A673 (cell line): ENCODE results near the gene RAP1GAP2.

Source experiments
- CTCF ChIP-seq: fragments of 300-800, 200-600 bp; sonication (generic); conservative IDR thresholded peaks from 2 replicates; pipeline ENCODE4 v1.5.1; 2017; ENCODE audit warnings: low read depth, mild to moderate bottlenecking, antibody characterized with exemption, low read length, moderate library complexity, mixed read lengths
- EZH2 ChIP-seq: fragments of 200-600 bp; sonication (generic); IDR thresholded peaks from 2 replicates; pipeline ENCODE4 v1.6.1; 2017; ENCODE audit warnings: borderline replicate concordance, low read depth, mild to moderate bottlenecking, mixed read lengths, antibody characterized with exemption, low read length; ENCODE audit not compliant: poor library complexity, severe bottlenecking

DNA sequence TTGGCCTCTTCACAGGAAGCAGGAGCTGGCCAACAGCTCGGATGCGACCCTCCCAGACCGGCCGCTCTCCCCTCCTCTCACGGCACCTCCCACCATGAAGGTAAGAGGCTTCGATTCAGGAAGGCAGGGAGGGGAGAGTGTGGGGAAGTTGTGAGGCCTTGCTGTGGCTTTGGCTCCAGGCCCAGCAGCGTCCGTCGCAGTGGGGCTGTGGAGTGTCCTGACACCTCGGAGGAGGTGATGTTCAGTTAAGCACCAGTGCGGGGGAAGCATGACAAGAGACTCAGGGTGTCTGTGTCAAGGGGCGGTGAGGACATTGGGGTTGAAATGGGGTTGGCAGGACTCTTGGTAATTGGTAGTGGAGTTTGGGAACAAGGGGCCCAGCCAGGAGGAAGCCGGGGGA is 109.0 kb downstream of the RAP1GAP2 start:
- TF ChIP-seq EZH2 (no peak), CTCF (no peak)
